Adrenal gland (tissue), 12 donors: ENCODE measurements around the gene PEPD. TPM values are rescaled to one million over a fixed set of nuclear protein-coding genes. Genes with fewer than 3 reads are reported as not detected.

ENCODE experiments used
- DNase-seq, 7 donors: peaks; one replicate each; pipeline ENCODE4 v3.0.0-alpha.2; 2019 to 2020
- H3K27ac ChIP-seq, 5 donors: fragments of 200-600 bp; sonication (generic) in 4 of 5; 1 replicate in 3 of 5; 2 replicates in 2 of 5; pipeline versions ENCODE4 v1.5.1 to v1.8.0; 2016 to 2020; ENCODE audit warnings: mild to moderate bottlenecking in 1 of 5
- H3K27me3 ChIP-seq: fragments of 200-600 bp; 2 replicates; pipeline ENCODE4 v1.8.0; 2021
- H3K36me3 ChIP-seq, 2 donors: fragments of 200-600 bp; replicated peaks in 1 of 2; 1 replicate in 1 of 2; 2 replicates in 1 of 2; pipeline versions ENCODE4 v1.5.1 to v1.8.0; 2018 to 2022
- H3K4me1 ChIP-seq, 2 donors: fragments of 200-600 bp; replicated peaks in 1 of 2; 1 replicate in 1 of 2; 2 replicates in 1 of 2; pipeline versions ENCODE4 v1.5.1 to v1.8.0; 2018 to 2021
- H3K4me3 ChIP-seq, 4 donors: fragments of 200-600 bp; sonication (generic) in 3 of 4; one replicate each; pipeline ENCODE4 v1.5.1; 2016 to 2018
- H3K9me3 ChIP-seq, 3 donors: fragments of 200-600 bp; sonication (generic) in 1 of 3; replicated peaks in 1 of 3; 1 replicate in 2 of 3; 2 replicates in 1 of 3; pipeline versions ENCODE4 v1.5.1 to v1.8.0; 2016 to 2021
- POLR2A ChIP-seq, 2 donors: fragments of 450-650 bp; IDR thresholded peaks; one replicate each; pipeline ENCODE4 v1.6.1; 2017; ENCODE audit warnings: antibody characterized with exemption in 2 of 2, mild to moderate bottlenecking in 2 of 2, moderate library complexity in 1 of 2
- WGBS, 4 donors: extraction: QIAGEN DNeasy Blood & Tissue Kit in 2 of 4; methylation state at CpG; one replicate each; pipeline versions ENCODE4 v1.1.5 to v1.1.7; 2013 to 2017; 5-methylcytosine and 5-hydroxymethylcytosine counted together
- intact Hi-C, 2 donors: fragments of 100-400 bp; cut with DNase I; formaldehyde crosslinking; loops; one replicate each; pipeline versions ENCODE4 v1.14.1 to v1.15.0; 2022 to 2023
- polyA plus RNA-seq, 3 donors: library from polyadenylated mRNA; stranded (reverse); fragments of 200-250 nt in 2 of 3; fragments of 350-450 nt in 1 of 3; fragmentation: Illumina TruSeq in 1 of 3; extraction: RNeasy Lipid Tissue Mini Kit (QIAGEN cat#74804) in 1 of 3; gene quantifications; one replicate each; pipeline ENCODE4 v1.2.3, GENCODE V29; 2013 to 2014
- total RNA-seq, 9 donors: library from RNA; depleted of rRNA in 4 of 9; stranded (reverse); fragments of >200 nt in 4 of 9; fragments of 120-200 nt in 1 of 9; fragmentation: NEBNext Ultra II Directional in 1 of 9; extraction: Animal tissue kit (Norgen Biotek cat#: 25700) in 1 of 9; gene quantifications; one replicate each; pipeline versions ENCODE4 v1.1.0 to v1.2.4, GENCODE V29; 2013 to 2023
- TF ChIP-seq, protein P1 (sequence below), 6 experiments: fragments of 450-650 bp in 4 of 6; fragments of 200-600 bp in 2 of 6; sonication (generic) in 1 of 6; IDR thresholded peaks; 1 replicate in 5 of 6; 2 replicates in 1 of 6; pipeline versions ENCODE4 v1.5.1 to v1.8.0; 2016 to 2021; ENCODE audit warnings: antibody characterized with exemption in 6 of 6, mild to moderate bottlenecking in 2 of 6, moderate library complexity in 1 of 6
- donor health status: healthy with polysubstance abuse.
- donor health status: Bipolar disorder and iron deficiency.
- donor health status: DM: yes; HTN: yes; CAD: no.
- donor health status: DM: no; HTN: no; CAD: no.
- donor health status: DM: no; HTN: no; CAD: no.
- donor health status: DM: yes; HTN: yes; CAD: no.

PEPD gene
- total and polyA plus RNA-seq, 12 donors: 24.4 to 311 (median 116) TPM

DNA sequence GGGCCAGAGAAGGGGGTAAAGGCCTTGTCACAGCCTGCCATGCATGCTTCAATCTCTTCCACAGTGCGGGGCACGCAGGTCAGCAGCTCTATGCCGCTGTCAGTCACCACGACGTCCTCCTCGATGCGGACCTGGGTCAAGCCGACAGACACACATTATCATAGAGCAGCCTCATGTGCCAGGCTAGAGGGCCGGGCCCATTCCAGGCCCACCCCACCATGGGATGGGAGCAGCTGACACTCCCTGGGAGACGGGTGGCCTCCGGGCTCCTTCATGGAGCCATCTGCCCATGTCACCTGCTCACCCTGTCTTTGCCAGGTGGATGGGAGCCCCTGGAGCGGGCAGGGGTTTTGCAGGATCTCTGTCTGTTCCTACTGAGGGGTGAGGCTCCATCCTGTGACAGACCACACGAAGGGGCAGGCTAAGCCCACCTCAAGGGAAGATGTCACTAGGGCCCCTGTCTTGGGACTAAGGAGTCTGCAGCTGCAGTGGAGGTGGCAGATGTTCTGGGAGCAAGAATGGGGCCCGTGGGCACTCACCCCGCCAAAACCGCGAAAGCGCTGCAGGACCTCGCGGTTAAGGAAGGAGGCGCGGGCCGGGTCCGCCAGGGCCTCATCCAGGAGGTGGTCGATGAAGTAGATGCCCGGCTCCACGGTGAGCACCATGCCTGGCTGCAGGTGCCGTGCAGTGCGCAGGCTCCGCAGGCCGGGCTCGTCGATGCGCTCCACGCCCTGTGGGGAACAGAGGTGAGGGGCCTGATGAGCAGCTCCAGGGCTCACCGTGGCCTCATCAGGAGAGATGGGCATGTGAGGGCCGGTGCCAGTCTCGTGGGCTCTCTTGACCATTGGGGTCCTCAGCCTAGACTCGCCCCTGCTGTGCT lies 134.0 kb downstream of the PEPD start:
- 93 to 97% (median 95%) methylated on average over 13 to 39 of the region's 39 CpGs for WGBS, 4 donors
- Histone ChIP-seq H3K4me1 (peaks cover 15 to 48% of the 10 kb centered on the region in 2 donors), H3K36me3 (peaks cover 0 to 13% of the 10 kb centered on the region in 2 donors), H3K4me3 (no peak overlapping the region), H3K27me3 (no peaks in the 10 kb centered on the region), H3K9me3 (no peaks in the 10 kb centered on the region), H3K27ac (peak overlapping the region in 1 of 5 donors; percentile 54)
- no peak for TF ChIP-seq POLR2A (IDR thresholded peaks at IDR 0.05)
- TF ChIP-seq, protein P1, sequence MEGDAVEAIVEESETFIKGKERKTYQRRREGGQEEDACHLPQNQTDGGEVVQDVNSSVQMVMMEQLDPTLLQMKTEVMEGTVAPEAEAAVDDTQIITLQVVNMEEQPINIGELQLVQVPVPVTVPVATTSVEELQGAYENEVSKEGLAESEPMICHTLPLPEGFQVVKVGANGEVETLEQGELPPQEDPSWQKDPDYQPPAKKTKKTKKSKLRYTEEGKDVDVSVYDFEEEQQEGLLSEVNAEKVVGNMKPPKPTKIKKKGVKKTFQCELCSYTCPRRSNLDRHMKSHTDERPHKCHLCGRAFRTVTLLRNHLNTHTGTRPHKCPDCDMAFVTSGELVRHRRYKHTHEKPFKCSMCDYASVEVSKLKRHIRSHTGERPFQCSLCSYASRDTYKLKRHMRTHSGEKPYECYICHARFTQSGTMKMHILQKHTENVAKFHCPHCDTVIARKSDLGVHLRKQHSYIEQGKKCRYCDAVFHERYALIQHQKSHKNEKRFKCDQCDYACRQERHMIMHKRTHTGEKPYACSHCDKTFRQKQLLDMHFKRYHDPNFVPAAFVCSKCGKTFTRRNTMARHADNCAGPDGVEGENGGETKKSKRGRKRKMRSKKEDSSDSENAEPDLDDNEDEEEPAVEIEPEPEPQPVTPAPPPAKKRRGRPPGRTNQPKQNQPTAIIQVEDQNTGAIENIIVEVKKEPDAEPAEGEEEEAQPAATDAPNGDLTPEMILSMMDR (IDR thresholded peaks at IDR 0.05): no peak
- DNase-seq: peak in 1 of 7 donors; percentile 13
- intact Hi-C loops: no loop called here

DNA sequence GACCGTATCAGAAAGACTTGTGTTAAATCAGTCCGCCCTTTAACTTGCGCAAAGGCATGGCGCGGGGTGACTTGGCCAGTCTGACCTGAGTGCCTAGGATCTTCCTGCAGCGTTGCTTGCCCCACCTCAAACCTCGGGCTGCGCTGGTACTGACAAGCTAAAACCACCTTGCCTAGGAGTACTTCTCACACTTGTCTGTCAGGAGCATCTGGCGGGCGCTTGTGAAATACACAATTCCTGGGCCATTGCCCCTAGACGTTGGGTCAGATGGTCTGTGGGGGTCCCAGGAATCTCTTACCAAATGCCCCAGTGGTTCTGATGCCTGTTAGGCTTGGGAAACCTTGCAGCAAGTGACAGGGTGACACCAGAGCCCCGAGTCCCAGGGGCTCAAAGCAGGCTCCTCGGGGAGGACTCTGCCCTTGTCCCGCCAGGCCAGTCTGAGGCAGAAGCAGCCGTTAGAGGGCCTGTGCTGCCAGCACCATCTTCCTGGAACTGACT lies 135.2 kb downstream of the PEPD start:
- Histone ChIP-seq H3K9me3 (no peaks in the 10 kb centered on the region), H3K27me3 (no peaks in the 10 kb centered on the region), H3K27ac (peak overlapping the region in 1 of 5 donors; percentile 0), H3K36me3 (peaks cover 0 to 13% of the 10 kb centered on the region in 2 donors), H3K4me3 (no peak overlapping the region), H3K4me1 (peaks cover 7 to 36% of the 10 kb centered on the region in 2 donors)
- DNase-seq: peak in 1 of 7 donors; percentile 29
- intact Hi-C loops: no loop called here
- 75 to 83% (median 82%) methylated on average over 8 to 15 of the region's 15 CpGs for WGBS, 4 donors
- TF ChIP-seq POLR2A (IDR thresholded peaks at IDR 0.05): no peak
- TF ChIP-seq, protein P1 (IDR thresholded peaks at IDR 0.05): no peak

DNA sequence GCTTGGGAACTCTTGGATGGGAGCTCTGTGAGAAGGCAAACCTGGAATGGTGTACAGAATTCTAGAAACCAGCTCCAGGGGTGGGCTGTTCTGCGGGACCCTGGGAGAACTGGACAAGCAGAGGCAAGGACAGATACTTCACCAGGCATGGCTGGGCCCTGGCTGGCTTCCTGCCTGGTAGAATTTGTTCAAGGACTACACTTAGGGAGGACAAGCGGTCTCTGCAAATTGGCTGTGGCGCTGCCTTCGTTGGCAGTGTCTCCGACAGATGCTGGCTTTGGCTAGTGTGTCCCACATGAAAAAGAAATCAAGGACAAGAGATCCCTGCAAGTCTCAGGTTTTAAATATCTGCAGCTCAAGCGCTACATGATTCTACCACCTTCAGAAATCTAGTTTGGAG lies 135.6 kb downstream of the PEPD start:
- Histone ChIP-seq H3K27me3 (no peaks in the 10 kb centered on the region), H3K36me3 (peaks cover 0 to 13% of the 10 kb centered on the region in 2 donors), H3K4me1 (peaks cover 7 to 36% of the 10 kb centered on the region in 2 donors), H3K27ac (peak overlapping the region in 1 of 5 donors; percentile 0), H3K9me3 (no peaks in the 10 kb centered on the region), H3K4me3 (no peak overlapping the region)
- DNase-seq: peak in 6 of 7 donors; percentile 65 to 78 (median 76)
- intact Hi-C loops: no loop called here
- 40 to 71% (median 41%) methylated on average over 1 to 6 of the region's 6 CpGs for WGBS, 4 donors
- TF ChIP-seq, protein P1 (IDR thresholded peaks at IDR 0.05): no peak
- no peak for TF ChIP-seq POLR2A (IDR thresholded peaks at IDR 0.05)

DNA sequence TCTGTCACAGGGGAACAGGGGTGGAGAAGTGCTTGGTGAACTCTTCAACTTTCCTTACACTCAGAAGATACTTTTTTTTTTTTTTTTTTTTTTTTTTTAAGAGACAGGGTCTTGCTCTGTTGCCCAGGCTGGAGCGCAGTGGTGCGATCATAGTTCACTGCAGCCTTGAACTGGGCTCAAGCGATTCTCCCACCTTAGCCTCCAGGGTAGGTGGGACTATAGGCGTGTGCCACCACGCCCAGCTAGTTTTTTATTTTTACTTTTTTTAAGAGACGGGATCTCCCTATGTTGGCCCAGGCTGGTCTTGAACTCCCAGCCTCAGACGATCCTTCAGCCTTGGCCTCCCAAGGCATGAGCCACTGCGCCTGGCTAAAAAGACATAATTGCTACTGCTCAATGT lies 136.6 kb downstream of the PEPD start:
- Histone ChIP-seq H3K9me3 (no peaks in the 10 kb centered on the region), H3K4me3 (no peak overlapping the region), H3K4me1 (peaks cover 7 to 31% of the 10 kb centered on the region in 2 donors), H3K27me3 (no peaks in the 10 kb centered on the region), H3K27ac (no peak overlapping the region), H3K36me3 (peaks cover 0 to 13% of the 10 kb centered on the region in 2 donors)
- 87 to 92% (median 89%) methylated on average over 8 of the region's 8 CpGs for WGBS, 4 donors
- TF ChIP-seq, protein P1 (IDR thresholded peaks at IDR 0.05): no peak
- no peak for TF ChIP-seq POLR2A (IDR thresholded peaks at IDR 0.05)
- intact Hi-C loops: no loop called here
- DNase-seq: no peak
